CD14-positive monocyte (primary cell): Measurements from ENCODE around the gene PDE4D. TPM values are rescaled to one million over a fixed set of nuclear protein-coding genes. Genes with fewer than 3 reads are reported as not detected.
A peak's percentile ranks its signal among the peaks of the same experiment; 100 is the strongest.
"Not testable (repeated sequence)": the region's sequence is repeated elsewhere in the genome, so short reads cannot be mapped to it uniquely, and the experiment has no call there.

Source experiments
- DNase-seq, 3 donors: peaks; one replicate each; pipeline ENCODE4 v3.0.0-alpha.2; 2011 to 2022
- H2AFZ ChIP-seq: 2 replicates; pipeline ENCODE4 v1.6.0; 2012; ENCODE audit warnings: mild to moderate bottlenecking, low read depth, low read length, inconsistent platforms; ENCODE audit not compliant: insufficient read depth, poor library complexity, severe bottlenecking
- H3K27ac ChIP-seq, 2 donors: 1 replicate in 1 of 2; 2 replicates in 1 of 2; pipeline ENCODE4 v1.5.1; 2012 to 2013; ENCODE audit warnings: low read length in 2 of 2, control low read depth in 1 of 2, inconsistent platforms in 1 of 2, low read depth in 1 of 2, mild to moderate bottlenecking in 1 of 2
- H3K27me3 ChIP-seq, 2 donors: one replicate each; pipeline versions ENCODE4 v1.6.0 to v1.6.1; 2011 to 2013; ENCODE audit warnings: low read length in 2 of 2; ENCODE audit not compliant: control insufficient read depth in 2 of 2, insufficient read depth in 2 of 2
- H3K36me3 ChIP-seq, 2 donors: replicated peaks in 1 of 2; 1 replicate in 1 of 2; 2 replicates in 1 of 2; pipeline versions ENCODE4 v1.5.1 to v1.6.1; 2012 to 2013; ENCODE audit warnings: low read length in 2 of 2, control low read depth in 1 of 2, inconsistent platforms in 1 of 2, mild to moderate bottlenecking in 1 of 2; ENCODE audit not compliant: insufficient read depth in 2 of 2, control insufficient read depth in 1 of 2
- H3K4me1 ChIP-seq, 2 donors: 1 replicate in 1 of 2; 2 replicates in 1 of 2; pipeline versions ENCODE4 v1.5.1 to v1.6.1; 2012 to 2013; ENCODE audit warnings: low read length in 2 of 2, control low read depth in 1 of 2, inconsistent platforms in 1 of 2, mild to moderate bottlenecking in 1 of 2, moderate library complexity in 1 of 2; ENCODE audit not compliant: insufficient read depth in 2 of 2, control insufficient read depth in 1 of 2
- H3K4me2 ChIP-seq: replicated peaks from 2 replicates; pipeline ENCODE3; 2012; ENCODE audit warnings: low read length, moderate library complexity, mild to moderate bottlenecking; ENCODE audit not compliant: poor library complexity, severe bottlenecking; ENCODE audit errors: extremely low read depth
- H3K4me3 ChIP-seq, 3 experiments: fragments of 200-600 bp in 1 of 3; sonication (generic) in 1 of 3; replicated peaks in 1 of 3; 1 replicate in 2 of 3; 2 replicates in 1 of 3; pipeline ENCODE4 v1.5.1; 2011 to 2013; ENCODE audit warnings: low read length in 3 of 3, mild to moderate bottlenecking in 3 of 3, control low read depth in 2 of 3, low read depth in 2 of 3, inconsistent platforms in 1 of 3, moderate library complexity in 1 of 3
- H3K79me2 ChIP-seq: 2 replicates; pipeline ENCODE4 v1.6.0; 2012; ENCODE audit warnings: mild to moderate bottlenecking, control low read depth, inconsistent platforms, low read length, moderate library complexity; ENCODE audit not compliant: insufficient read depth
- H3K9ac ChIP-seq: 2 replicates; pipeline ENCODE4 v1.6.0; 2017; ENCODE audit warnings: low read length, mild to moderate bottlenecking; ENCODE audit not compliant: insufficient read depth, poor library complexity, severe bottlenecking
- H3K9me3 ChIP-seq, 2 donors: replicated peaks in 1 of 2; 1 replicate in 1 of 2; 2 replicates in 1 of 2; pipeline versions ENCODE4 v1.5.1 to v1.6.1; 2012 to 2013; ENCODE audit warnings: low read length in 2 of 2, control low read depth in 1 of 2; ENCODE audit not compliant: control insufficient read depth in 1 of 2, insufficient read depth in 1 of 2
- H4K20me1 ChIP-seq: 2 replicates; pipeline ENCODE4 v1.6.0; 2012; ENCODE audit warnings: mild to moderate bottlenecking, low read length, control low read depth, moderate library complexity; ENCODE audit not compliant: insufficient read depth
- H3K27ac Mint-ChIP-seq, 7 donors: one replicate each; pipeline ENCODE4 v1.8.0; 2020; ENCODE audit warnings: mild to moderate bottlenecking in 7 of 7, mixed read lengths in 7 of 7, moderate library complexity in 6 of 7, inconsistent platforms in 2 of 7
- H3K27me3 Mint-ChIP-seq, 3 donors: one replicate each; pipeline ENCODE4 v1.8.0; 2021 to 2022; ENCODE audit warnings: low read depth in 3 of 3, mild to moderate bottlenecking in 3 of 3, mixed read lengths in 3 of 3, moderate library complexity in 3 of 3, inconsistent platforms in 1 of 3
- H3K36me3 Mint-ChIP-seq, 2 donors: one replicate each; pipeline ENCODE4 v1.8.0; 2020; ENCODE audit warnings: mixed read lengths in 2 of 2, inconsistent platforms in 1 of 2, mild to moderate bottlenecking in 1 of 2
- H3K4me1 Mint-ChIP-seq: one replicate; pipeline ENCODE4 v1.8.0; 2020; ENCODE audit warnings: mild to moderate bottlenecking, mixed read lengths
- H3K4me3 Mint-ChIP-seq, 2 donors: one replicate each; pipeline ENCODE4 v1.8.0; 2020; ENCODE audit warnings: mild to moderate bottlenecking in 2 of 2, mixed read lengths in 2 of 2, moderate library complexity in 1 of 2
- H3K9me3 Mint-ChIP-seq, 7 donors: one replicate each; pipeline ENCODE4 v1.8.0; 2020 to 2022; ENCODE audit warnings: mixed read lengths in 7 of 7, mild to moderate bottlenecking in 6 of 7, moderate library complexity in 6 of 7, inconsistent platforms in 2 of 7
- CTCF ChIP-seq: fragments of 200-600 bp; IDR thresholded peaks from one replicate; pipeline ENCODE4 v1.8.0; 2022; ENCODE audit warnings: antibody characterized with exemption, mild to moderate bottlenecking
- WGBS: methylation state at CpG from one replicate; pipeline ENCODE4 v1.1.5; 2013; ENCODE audit warnings: missing lambda C conversion rate; ENCODE audit not compliant: insufficient coverage; 5-methylcytosine and 5-hydroxymethylcytosine counted together
- intact Hi-C, 2 donors: fragments of 100-400 bp; cut with micrococcal nuclease; formaldehyde crosslinking; loops; one replicate each; pipeline versions ENCODE4 v1.15.0 to v1.15.1; 2023
- polyA plus RNA-seq, 3 donors: library from polyadenylated mRNA; depleted of rRNA in 1 of 3; unstranded in 2 of 3; stranded (reverse) in 1 of 3; fragments of 300-500 nt in 2 of 3; fragments of >200 nt in 1 of 3; fragmentation: Illumina TruSeq in 2 of 3; gene quantifications; 1 replicate in 2 of 3; 2 replicates in 1 of 3; pipeline ENCODE4 v1.2.3, GENCODE V29; 2012 to 2021

Gene PDE4D
- polyA plus RNA-seq, 3 donors = 1.9 to 3.4 (median 2.8) TPM

- H3K36me3 ChIP-seq = no peaks in the 10 kb centered on the region
- TF ChIP-seq CTCF = no peak
- Mint-ChIP-seq H3K4me1 (peaks cover 12% of the 10 kb centered on the region), H3K9me3 (no peaks in the 10 kb centered on the region), H3K4me3 (no peak overlapping the region), H3K27me3 (no peaks in the 10 kb centered on the region), H3K27ac (peak overlapping the region in 3 of 7 donors; percentile 55 to 88 (median 82)), H3K36me3 (peaks cover 0 to 12% of the 10 kb centered on the region in 2 donors)
- H3K27me3 ChIP-seq = no peaks in the 10 kb centered on the region
- H3K9ac ChIP-seq = no peak overlapping the region
- peak; percentile 12 to 45 (median 44) for DNase-seq
- intact Hi-C loops = no loop called here
- H4K20me1 ChIP-seq = no peaks in the 10 kb centered on the region
- H3K9me3 ChIP-seq = no peaks in the 10 kb centered on the region
- H3K79me2 ChIP-seq = no peaks in the 10 kb centered on the region
- H2AFZ ChIP-seq = no peak overlapping the region
- no peak overlapping the region for H3K4me3 ChIP-seq
- H3K4me1 ChIP-seq = no peaks in the 10 kb centered on the region
- no peak overlapping the region for H3K4me2 ChIP-seq
- 20% methylated on average over 3 of the region's 6 CpGs for WGBS
- H3K27ac ChIP-seq = no peak overlapping the region
Measured at GRCh38 chr5:59786334-59786805, 107.2 kb downstream of the PDE4D start.

- H2AFZ ChIP-seq = no peak overlapping the region
- TF ChIP-seq CTCF = no peak
- no peaks in the 10 kb centered on the region for H3K27me3 ChIP-seq
- WGBS = 90% methylated on average over 3 of the region's 5 CpGs
- no peak overlapping the region for H3K9ac ChIP-seq
- no peak for DNase-seq
- H3K27ac Mint-ChIP-seq = peak overlapping the region in 3 of 7 donors; percentile 55 to 88 (median 82)
- H3K27me3 Mint-ChIP-seq = no peaks in the 10 kb centered on the region
- peaks cover 11% of the 10 kb centered on the region for H3K4me1 Mint-ChIP-seq
- no peaks in the 10 kb centered on the region for H3K4me1 ChIP-seq
- H3K9me3 Mint-ChIP-seq = no peaks in the 10 kb centered on the region
- intact Hi-C loops = no loop called here
- H3K4me2 ChIP-seq = no peak overlapping the region
- no peaks in the 10 kb centered on the region for H4K20me1 ChIP-seq
- H3K4me3 ChIP-seq = no peak overlapping the region
- H3K36me3 Mint-ChIP-seq = peaks cover 0 to 12% of the 10 kb centered on the region in 2 donors
- H3K79me2 ChIP-seq = no peaks in the 10 kb centered on the region
- no peak overlapping the region for H3K27ac ChIP-seq
- no peak overlapping the region for H3K4me3 Mint-ChIP-seq
- no peaks in the 10 kb centered on the region for H3K36me3 ChIP-seq
- no peaks in the 10 kb centered on the region for H3K9me3 ChIP-seq
Measured at GRCh38 chr5:59785676-59786333, 107.7 kb downstream of the PDE4D start.

- H3K9me3 Mint-ChIP-seq, H3K27me3 Mint-ChIP-seq, H3K36me3 ChIP-seq, H3K4me3 Mint-ChIP-seq, H3K4me1 ChIP-seq, intact Hi-C loops, H3K9me3 ChIP-seq, DNase-seq, H2AFZ ChIP-seq, H3K79me2 ChIP-seq, H4K20me1 ChIP-seq, H3K4me3 ChIP-seq, H3K27me3 ChIP-seq, H3K4me2 ChIP-seq, H3K27ac ChIP-seq, H3K4me1 Mint-ChIP-seq, H3K9ac ChIP-seq: not testable (repeated sequence)
- Mint-ChIP-seq H3K27ac (peak overlapping the region in 2 of 7 donors; percentile 11 to 23), H3K36me3 (peaks cover 0 to 12% of the 10 kb centered on the region in 2 donors)
- no CpG with 5 or more reads among the region's 1 CpG for WGBS
Measured at GRCh38 chr5:59784708-59785107, 108.8 kb downstream of the PDE4D start.
